Stimulated activated CD8-positive, alpha-beta memory T cell treated with anti-CD3 and anti-CD28 coated beads, Interleukin-15, amount 100 ng/mL, for 1 hour (primary cell): ENCODE measurements around the gene OR51G2.
"Not testable (repeated sequence)": the region's sequence is repeated elsewhere in the genome, so short reads cannot be mapped to it uniquely, and the experiment has no call there.

Experiments
- DNase-seq: peaks from one replicate; pipeline ENCODE4 v3.0.0-alpha.2; 2020; ENCODE audit warnings: low read depth

The OR51G2 gene

GRCh38 chr11:4919250-4919649 is at the start of gene OR51G2:
TSS of gene OR51G2 (minus strand) at chr11:4919350. CDS start at chr11:4915663, 3,687 bp downstream.
- DNase-seq: no peak

GRCh38 chr11:4962816-4963215 is 43.7 kb upstream of the OR51G2 start:
- DNase-seq: no peak

- no peak for DNase-seq
These were observed 41.7 kb upstream of the OR51G2 start for GRCh38 chr11:4960877-4961276.

- no peak for DNase-seq
These were observed 38.2 kb upstream of the OR51G2 start for GRCh38 chr11:4957396-4957795.

- not testable (repeated sequence) for DNase-seq
These were observed 36.5 kb upstream of the OR51G2 start, which contains the start of gene OR51A2 for GRCh38 chr11:4955613-4956012. TSS of gene OR51A2 (minus strand) at chr11:4955713. CDS start at chr11:4955713, 0 bp downstream.

GRCh38 chr11:4947505-4947904 is 28.4 kb upstream of the OR51G2 start, which contains the start of gene OR51A4:
TSS of gene OR51A4 (minus strand) at chr11:4947605. CDS start at chr11:4947100, 505 bp downstream.
- no peak for DNase-seq

GRCh38 chr11:4936745-4937144 is 17.6 kb upstream of the OR51G2 start:
- no peak for DNase-seq

- no peak for DNase-seq
These were observed 13.6 kb upstream of the OR51G2 start for GRCh38 chr11:4932751-4933150.

- no peak for DNase-seq
These were observed 7.5 kb upstream of the OR51G2 start for GRCh38 chr11:4926608-4927007.

- DNase-seq: no peak
These were observed 5.1 kb upstream of the OR51G2 start, which contains the start of gene OR51G1 for GRCh38 chr11:4924239-4924638. TSS of gene OR51G1 (minus strand) at chr11:4924339. CDS start at chr11:4924339, 0 bp downstream.

GRCh38 chr11:4922304-4922703 is 3.2 kb upstream of the OR51G2 start:
- no peak for DNase-seq

GRCh38 chr11:4921796-4922195 is 2.6 kb upstream of the OR51G2 start:
- no peak for DNase-seq

GRCh38 chr11:4916581-4916980 is 2.6 kb downstream of the OR51G2 start:
- no peak for DNase-seq

- DNase-seq: no peak
These were observed 15.7 kb downstream of the OR51G2 start, which contains the start of gene OR51A7 for GRCh38 chr11:4903484-4903883. TSS of gene OR51A7 (plus strand) at chr11:4903783. CDS start at chr11:4907370, 3,587 bp downstream.

- DNase-seq: no peak
These were observed 27.0 kb downstream of the OR51G2 start for GRCh38 chr11:4891996-4892640.

- DNase-seq: no peak
These were observed 28.9 kb downstream of the OR51G2 start for GRCh38 chr11:4890279-4890678.

- DNase-seq: no peak
These were observed 31.6 kb downstream of the OR51G2 start for GRCh38 chr11:4887591-4887990.

- no peak for DNase-seq
These were observed 33.0 kb downstream of the OR51G2 start for GRCh38 chr11:4886186-4886585.

- no peak for DNase-seq
These were observed 34.8 kb downstream of the OR51G2 start for GRCh38 chr11:4884361-4884760.

GRCh38 chr11:4882543-4882942 is 36.6 kb downstream of the OR51G2 start:
- no peak for DNase-seq

GRCh38 chr11:4881860-4882500 is 37.2 kb downstream of the OR51G2 start, which contains the start of gene OR51T1:
TSS of gene OR51T1 (plus strand) at chr11:4881900. CDS start at chr11:4881900, 0 bp downstream.
- no peak for DNase-seq

- DNase-seq: no peak
These were observed 38.0 kb downstream of the OR51G2 start for GRCh38 chr11:4881188-4881587.

- DNase-seq: no peak
These were observed 53.3 kb downstream of the OR51G2 start for GRCh38 chr11:4865855-4866254.
